WTC11 (cell line): Measurements from ENCODE around the gene MCM3AP.

Experiments
- GTF2I ChIP-seq: fragments of 250-450 bp; sonication (Bioruptor Pico); conservative IDR thresholded peaks from 2 replicates; pipeline ENCODE4 v1.4.0; 2021; ENCODE audit warnings: mild to moderate bottlenecking
- JUN ChIP-seq: sonication (generic); formaldehyde crosslinking; IDR thresholded peaks from 2 replicates; pipeline ENCODE4 v1.8.0; 2023; ENCODE audit warnings: mild to moderate bottlenecking, missing genetic modification reagents
- NR2C2 ChIP-seq: sonication (generic); formaldehyde crosslinking; IDR thresholded peaks from 2 replicates; pipeline ENCODE4 v1.8.0; 2022; ENCODE audit warnings: mild to moderate bottlenecking, missing genetic modification reagents
- TF ChIP-seq, protein P1 (sequence below): fragments of 200-600 bp; IDR thresholded peaks from 2 replicates; pipeline ENCODE4 v1.8.0; 2022; ENCODE audit warnings: antibody characterized with exemption
- TF ChIP-seq, protein P2 (sequence below): sonication (generic); formaldehyde crosslinking; IDR thresholded peaks from 2 replicates; pipeline ENCODE4 v1.8.0; 2022; ENCODE audit warnings: mild to moderate bottlenecking, missing genetic modification reagents
- TF ChIP-seq, protein P3 (sequence below): sonication (generic); formaldehyde crosslinking; IDR thresholded peaks from 2 replicates; pipeline ENCODE4 v1.8.1; 2023; ENCODE audit warnings: mild to moderate bottlenecking, missing genetic modification reagents, borderline replicate concordance
- TF ChIP-seq, protein P4 (sequence below): sonication (generic); formaldehyde crosslinking; IDR thresholded peaks from 2 replicates; pipeline ENCODE4 v1.8.1; 2023; ENCODE audit warnings: mild to moderate bottlenecking, moderate library complexity, missing genetic modification reagents

DNA sequence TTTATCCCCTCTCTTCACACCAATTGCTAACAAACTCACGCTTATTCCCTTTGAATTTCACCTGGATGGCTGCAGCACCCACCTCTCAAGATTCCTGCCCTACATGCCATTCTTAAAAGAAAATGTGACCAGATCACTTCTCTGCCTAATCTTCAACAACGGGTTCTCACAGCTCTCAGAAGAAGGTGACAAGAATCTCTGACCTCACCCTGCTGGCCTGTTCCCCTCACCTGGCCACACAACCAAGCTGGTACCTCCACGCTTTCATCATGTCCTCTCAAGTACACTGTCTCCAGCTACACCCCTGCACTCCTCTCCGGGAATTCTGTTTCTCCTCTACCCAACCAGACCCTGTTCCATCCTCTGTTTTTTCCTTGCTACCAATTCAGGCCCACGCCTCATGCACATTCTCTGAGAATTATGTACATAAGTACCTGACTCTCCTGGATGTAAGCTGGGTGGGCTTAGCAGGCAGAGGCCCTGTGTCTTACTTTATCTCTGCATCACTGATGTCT lies 50.9 kb downstream of the MCM3AP start:
- TF ChIP-seq, protein P1, sequence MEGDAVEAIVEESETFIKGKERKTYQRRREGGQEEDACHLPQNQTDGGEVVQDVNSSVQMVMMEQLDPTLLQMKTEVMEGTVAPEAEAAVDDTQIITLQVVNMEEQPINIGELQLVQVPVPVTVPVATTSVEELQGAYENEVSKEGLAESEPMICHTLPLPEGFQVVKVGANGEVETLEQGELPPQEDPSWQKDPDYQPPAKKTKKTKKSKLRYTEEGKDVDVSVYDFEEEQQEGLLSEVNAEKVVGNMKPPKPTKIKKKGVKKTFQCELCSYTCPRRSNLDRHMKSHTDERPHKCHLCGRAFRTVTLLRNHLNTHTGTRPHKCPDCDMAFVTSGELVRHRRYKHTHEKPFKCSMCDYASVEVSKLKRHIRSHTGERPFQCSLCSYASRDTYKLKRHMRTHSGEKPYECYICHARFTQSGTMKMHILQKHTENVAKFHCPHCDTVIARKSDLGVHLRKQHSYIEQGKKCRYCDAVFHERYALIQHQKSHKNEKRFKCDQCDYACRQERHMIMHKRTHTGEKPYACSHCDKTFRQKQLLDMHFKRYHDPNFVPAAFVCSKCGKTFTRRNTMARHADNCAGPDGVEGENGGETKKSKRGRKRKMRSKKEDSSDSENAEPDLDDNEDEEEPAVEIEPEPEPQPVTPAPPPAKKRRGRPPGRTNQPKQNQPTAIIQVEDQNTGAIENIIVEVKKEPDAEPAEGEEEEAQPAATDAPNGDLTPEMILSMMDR, result no peak
- TF ChIP-seq GTF2I, result no peak
- TF ChIP-seq, protein P2, sequence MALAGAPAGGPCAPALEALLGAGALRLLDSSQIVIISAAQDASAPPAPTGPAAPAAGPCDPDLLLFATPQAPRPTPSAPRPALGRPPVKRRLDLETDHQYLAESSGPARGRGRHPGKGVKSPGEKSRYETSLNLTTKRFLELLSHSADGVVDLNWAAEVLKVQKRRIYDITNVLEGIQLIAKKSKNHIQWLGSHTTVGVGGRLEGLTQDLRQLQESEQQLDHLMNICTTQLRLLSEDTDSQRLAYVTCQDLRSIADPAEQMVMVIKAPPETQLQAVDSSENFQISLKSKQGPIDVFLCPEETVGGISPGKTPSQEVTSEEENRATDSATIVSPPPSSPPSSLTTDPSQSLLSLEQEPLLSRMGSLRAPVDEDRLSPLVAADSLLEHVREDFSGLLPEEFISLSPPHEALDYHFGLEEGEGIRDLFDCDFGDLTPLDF (CRISPR knock-in tag), result no peak
- TF ChIP-seq, protein P3, sequence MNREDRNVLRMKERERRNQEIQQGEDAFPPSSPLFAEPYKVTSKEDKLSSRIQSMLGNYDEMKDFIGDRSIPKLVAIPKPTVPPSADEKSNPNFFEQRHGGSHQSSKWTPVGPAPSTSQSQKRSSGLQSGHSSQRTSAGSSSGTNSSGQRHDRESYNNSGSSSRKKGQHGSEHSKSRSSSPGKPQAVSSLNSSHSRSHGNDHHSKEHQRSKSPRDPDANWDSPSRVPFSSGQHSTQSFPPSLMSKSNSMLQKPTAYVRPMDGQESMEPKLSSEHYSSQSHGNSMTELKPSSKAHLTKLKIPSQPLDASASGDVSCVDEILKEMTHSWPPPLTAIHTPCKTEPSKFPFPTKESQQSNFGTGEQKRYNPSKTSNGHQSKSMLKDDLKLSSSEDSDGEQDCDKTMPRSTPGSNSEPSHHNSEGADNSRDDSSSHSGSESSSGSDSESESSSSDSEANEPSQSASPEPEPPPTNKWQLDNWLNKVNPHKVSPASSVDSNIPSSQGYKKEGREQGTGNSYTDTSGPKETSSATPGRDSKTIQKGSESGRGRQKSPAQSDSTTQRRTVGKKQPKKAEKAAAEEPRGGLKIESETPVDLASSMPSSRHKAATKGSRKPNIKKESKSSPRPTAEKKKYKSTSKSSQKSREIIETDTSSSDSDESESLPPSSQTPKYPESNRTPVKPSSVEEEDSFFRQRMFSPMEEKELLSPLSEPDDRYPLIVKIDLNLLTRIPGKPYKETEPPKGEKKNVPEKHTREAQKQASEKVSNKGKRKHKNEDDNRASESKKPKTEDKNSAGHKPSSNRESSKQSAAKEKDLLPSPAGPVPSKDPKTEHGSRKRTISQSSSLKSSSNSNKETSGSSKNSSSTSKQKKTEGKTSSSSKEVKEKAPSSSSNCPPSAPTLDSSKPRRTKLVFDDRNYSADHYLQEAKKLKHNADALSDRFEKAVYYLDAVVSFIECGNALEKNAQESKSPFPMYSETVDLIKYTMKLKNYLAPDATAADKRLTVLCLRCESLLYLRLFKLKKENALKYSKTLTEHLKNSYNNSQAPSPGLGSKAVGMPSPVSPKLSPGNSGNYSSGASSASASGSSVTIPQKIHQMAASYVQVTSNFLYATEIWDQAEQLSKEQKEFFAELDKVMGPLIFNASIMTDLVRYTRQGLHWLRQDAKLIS (CRISPR knock-in tag), result no peak
- TF ChIP-seq, protein P4, sequence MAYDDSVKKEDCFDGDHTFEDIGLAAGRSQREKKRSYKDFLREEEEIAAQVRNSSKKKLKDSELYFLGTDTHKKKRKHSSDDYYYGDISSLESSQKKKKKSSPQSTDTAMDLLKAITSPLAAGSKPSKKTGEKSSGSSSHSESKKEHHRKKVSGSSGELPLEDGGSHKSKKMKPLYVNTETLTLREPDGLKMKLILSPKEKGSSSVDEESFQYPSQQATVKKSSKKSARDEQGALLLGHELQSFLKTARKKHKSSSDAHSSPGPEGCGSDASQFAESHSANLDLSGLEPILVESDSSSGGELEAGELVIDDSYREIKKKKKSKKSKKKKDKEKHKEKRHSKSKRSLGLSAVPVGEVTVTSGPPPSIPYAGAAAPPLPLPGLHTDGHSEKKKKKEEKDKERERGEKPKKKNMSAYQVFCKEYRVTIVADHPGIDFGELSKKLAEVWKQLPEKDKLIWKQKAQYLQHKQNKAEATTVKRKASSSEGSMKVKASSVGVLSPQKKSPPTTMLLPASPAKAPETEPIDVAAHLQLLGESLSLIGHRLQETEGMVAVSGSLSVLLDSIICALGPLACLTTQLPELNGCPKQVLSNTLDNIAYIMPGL, result no peak
- TF ChIP-seq NR2C2 (CRISPR knock-in tag), result no peak
- no peak for TF ChIP-seq JUN (CRISPR knock-in tag)
